HK-2 (cell line): ENCODE results near the gene UFSP1.

Experiments
- DNase-seq: peaks from one replicate; pipeline ENCODE4 v3.0.0-alpha.2; 2018; ENCODE audit not compliant: unreplicated experiment

Gene UFSP1

GRCh38 chr7:100882201-100882600 lies 7.3 kb downstream of the UFSP1 start:
- DNase-seq: no peak

GRCh38 chr7:100881136-100881535 lies 8.4 kb downstream of the UFSP1 start:
- no peak for DNase-seq

GRCh38 chr7:100880645-100881044 lies 8.9 kb downstream of the UFSP1 start:
- DNase-seq: no peak

GRCh38 chr7:100879685-100880261 lies 9.7 kb downstream of the UFSP1 start:
- DNase-seq: no peak

- DNase-seq: no peak
These were observed 10.8 kb downstream of the UFSP1 start for GRCh38 chr7:100878685-100879084.

- no peak for DNase-seq
These were observed 11.5 kb downstream of the UFSP1 start for GRCh38 chr7:100878013-100878412.

GRCh38 chr7:100875356-100875751 lies 14.2 kb downstream of the UFSP1 start:
- no peak for DNase-seq

- DNase-seq: peak; percentile 99
These were observed 14.7 kb downstream of the UFSP1 start, which contains the start of gene SRRT for GRCh38 chr7:100874577-100875355. SRRT (plus strand) TSS chr7:100875103; CDS start chr7:100875591, 488 bp downstream.

- no peak for DNase-seq
These were observed 15.3 kb downstream of the UFSP1 start for GRCh38 chr7:100874300-100874576.

- no peak for DNase-seq
These were observed 15.8 kb downstream of the UFSP1 start for GRCh38 chr7:100873599-100874299.

GRCh38 chr7:100867776-100868485 lies 21.6 kb downstream of the UFSP1 start:
- DNase-seq: no peak

GRCh38 chr7:100867040-100867775 lies 22.3 kb downstream of the UFSP1 start, which contains the start of gene TRIP6:
TRIP6 (plus strand) TSS chr7:100867387; CDS start chr7:100867498, 111 bp downstream.
- DNase-seq: peak; percentile 93

GRCh38 chr7:100866729-100867039 lies 22.8 kb downstream of the UFSP1 start:
- DNase-seq: no peak

- no peak for DNase-seq
These were observed 23.4 kb downstream of the UFSP1 start for GRCh38 chr7:100865938-100866728.

GRCh38 chr7:100865372-100865911 lies 24.1 kb downstream of the UFSP1 start:
- DNase-seq: no peak

- no peak for DNase-seq
These were observed 25.2 kb downstream of the UFSP1 start for GRCh38 chr7:100864263-100864845.

GRCh38 chr7:100863406-100863950 lies 26.0 kb downstream of the UFSP1 start:
- DNase-seq: no peak

- no peak for DNase-seq
These were observed 27.9 kb downstream of the UFSP1 start for GRCh38 chr7:100861616-100861985.

GRCh38 chr7:100860702-100861615 lies 28.6 kb downstream of the UFSP1 start:
- no peak for DNase-seq
